EL (cell line): ENCODE data around the gene LUM.
"Not testable (repeated sequence)": the region's sequence is repeated elsewhere in the genome, so short reads cannot be mapped to it uniquely, and the experiment has no call there.

ENCODE experiments used
- DNase-seq: peaks from one replicate; pipeline ENCODE4 v3.0.0-alpha.2; 2016

The LUM gene

GRCh38 chr12:91109581-91110310 lies 1.5 kb downstream of the LUM start:
- no peak for DNase-seq

DNA sequence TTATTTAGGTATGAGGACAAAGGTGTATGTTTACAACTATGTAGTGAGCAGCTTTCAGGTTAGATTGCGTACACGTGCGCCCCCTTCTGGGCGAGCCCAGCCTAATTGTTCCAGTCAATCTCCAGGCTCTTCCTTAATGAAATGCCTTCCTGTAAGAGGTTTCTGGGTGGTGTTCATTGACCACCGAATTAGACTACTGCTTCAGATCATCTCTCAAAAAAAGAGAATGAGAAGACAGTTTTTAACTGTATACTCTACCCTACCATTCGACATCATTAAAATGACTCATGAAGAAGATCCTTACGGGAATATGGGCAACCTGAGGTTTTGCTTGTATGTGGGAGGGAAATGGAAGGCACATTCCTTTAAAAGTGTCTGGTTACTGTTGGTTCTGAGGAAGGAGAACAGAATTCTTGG lies 2.1 kb downstream of the LUM start:
- DNase-seq: peak; percentile 77

DNA sequence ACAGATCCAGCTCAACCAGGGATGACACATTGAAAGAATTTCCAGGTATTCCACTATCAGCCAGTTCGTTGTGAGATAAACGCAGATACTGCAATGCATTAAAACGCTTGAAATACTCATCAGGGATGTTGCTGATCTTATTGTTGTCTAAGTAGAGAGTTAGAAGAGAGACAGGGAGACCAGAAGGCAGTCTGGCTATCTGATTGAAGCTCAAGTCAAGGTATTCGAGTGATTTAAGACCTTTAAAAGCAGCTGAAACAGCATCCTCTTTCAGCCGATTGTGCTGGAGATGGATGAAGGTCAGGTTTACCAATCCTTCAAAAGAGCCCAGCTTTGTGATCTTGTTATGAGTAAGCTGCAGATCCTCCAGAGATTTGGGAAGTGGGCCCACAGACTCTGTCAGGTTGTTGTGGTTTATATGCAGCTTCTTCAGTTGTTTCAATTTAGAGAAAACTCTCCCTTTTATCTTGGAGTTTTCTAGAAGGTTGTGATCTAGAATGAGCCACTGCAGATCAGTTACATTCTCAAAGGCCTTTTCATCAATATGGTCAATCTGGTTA lies 3.0 kb downstream of the LUM start:
- no peak for DNase-seq

- no peak for DNase-seq
Measured at GRCh38 chr12:91106283-91106682, 5.0 kb downstream of the LUM start.

DNA sequence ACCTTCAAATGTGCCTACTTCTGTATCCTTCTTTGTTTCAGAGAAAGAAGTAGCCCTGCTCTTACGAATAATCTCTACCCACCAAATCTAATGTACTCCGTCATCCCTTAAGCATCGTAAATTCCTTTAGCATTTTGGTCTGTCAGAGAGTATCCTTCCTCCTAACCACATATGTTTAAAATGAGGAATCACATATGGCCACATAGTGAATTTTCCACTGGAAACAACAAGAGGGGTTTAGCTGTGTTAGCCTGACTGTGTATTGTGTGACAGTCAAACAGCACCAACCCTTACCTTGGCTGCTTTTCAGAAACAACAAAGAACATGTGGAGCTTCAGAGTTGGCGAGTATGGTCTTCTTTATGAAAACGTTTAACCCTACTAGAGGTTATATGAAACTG lies 5.5 kb downstream of the LUM start:
- no peak for DNase-seq

GRCh38 chr12:91104812-91105466 lies 6.4 kb downstream of the LUM start:
- no peak for DNase-seq

- no peak for DNase-seq
Measured at GRCh38 chr12:91103624-91104023, 7.7 kb downstream of the LUM start.

DNA sequence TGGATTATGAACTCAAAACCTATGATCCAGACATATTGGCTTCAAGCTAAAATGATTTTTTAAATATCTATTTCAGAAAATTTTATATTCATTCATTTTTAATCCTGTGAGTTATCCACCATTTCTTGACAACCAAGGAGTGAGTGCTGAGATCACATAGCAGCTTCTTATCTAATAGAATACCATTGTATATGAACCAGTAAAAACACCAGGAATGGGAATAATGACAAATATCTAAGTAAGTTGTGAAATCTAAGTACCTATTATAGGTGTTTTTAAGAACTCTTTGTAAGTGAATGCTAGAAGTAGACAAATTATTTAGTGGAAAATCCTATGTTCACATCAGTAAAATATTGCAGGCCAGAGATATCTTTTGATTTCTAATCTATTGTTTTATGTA lies 8.2 kb downstream of the LUM start:
- DNase-seq: no peak

DNA sequence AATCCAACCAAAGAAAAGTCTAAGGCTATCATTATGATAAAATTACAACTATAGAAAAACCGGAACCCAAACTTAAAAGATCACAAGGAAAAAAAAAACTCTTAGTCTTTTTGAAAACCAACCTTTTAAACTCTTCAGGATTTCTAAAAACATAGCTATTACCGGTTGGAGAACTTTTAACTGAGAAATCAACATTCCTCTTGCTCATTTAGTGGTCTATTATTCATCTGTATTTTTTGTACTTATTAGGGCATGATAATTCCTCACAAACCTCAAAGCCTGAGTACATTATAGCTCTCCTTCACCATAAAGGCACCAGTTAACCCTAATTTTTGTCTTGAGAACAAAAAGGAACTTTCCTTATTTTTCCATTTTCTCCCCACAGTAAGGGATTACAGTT lies 10.4 kb downstream of the LUM start:
- DNase-seq: no peak

- no peak for DNase-seq
Measured at GRCh38 chr12:91099836-91100235, 11.5 kb downstream of the LUM start.

DNA sequence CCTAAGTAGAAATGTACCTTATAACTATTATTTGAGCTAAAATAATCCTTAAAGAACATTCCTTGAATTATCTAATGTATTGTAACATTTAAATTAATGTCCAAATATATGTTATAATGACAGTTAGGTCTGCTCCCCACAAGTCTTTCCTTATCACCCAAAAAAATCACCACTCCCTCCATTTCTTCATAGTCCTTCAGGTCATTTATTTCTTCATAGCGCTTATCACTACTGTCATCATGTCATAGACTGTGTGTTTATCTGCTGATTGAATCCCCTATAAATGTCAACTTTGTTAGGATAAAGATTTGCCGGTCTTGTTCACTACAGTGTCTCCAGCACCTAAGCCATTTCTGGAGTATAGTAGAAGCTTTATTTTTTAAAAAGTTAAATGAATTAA lies 12.0 kb downstream of the LUM start:
- no peak for DNase-seq

GRCh38 chr12:91098941-91099340 lies 12.4 kb downstream of the LUM start:
- peak; percentile 86 for DNase-seq

DNA sequence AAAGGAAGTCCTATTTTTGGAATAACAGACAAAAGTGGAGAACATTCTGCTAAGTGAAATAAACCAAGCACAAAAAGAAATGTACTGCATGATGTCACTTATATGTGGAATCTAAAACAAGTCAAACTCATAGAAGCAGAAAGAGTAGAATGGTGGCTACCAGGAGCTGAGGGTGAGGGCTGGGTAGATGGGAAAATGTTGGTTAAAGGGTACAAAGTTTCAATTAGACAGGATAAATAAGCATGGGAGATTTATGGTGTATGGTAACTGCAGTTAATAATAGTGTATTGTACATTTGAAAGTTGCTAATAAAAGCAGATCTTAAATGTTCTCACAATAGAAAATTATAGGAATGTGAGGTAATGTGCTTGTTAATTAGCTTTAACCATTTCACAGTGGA lies 12.8 kb downstream of the LUM start:
- DNase-seq: no peak

GRCh38 chr12:91094957-91095356 lies 16.3 kb downstream of the LUM start:
- DNase-seq: no peak

- DNase-seq: no peak
Measured at GRCh38 chr12:91094032-91094662, 17.1 kb downstream of the LUM start.

GRCh38 chr12:91093341-91093740 lies 18.0 kb downstream of the LUM start:
- no peak for DNase-seq

DNA sequence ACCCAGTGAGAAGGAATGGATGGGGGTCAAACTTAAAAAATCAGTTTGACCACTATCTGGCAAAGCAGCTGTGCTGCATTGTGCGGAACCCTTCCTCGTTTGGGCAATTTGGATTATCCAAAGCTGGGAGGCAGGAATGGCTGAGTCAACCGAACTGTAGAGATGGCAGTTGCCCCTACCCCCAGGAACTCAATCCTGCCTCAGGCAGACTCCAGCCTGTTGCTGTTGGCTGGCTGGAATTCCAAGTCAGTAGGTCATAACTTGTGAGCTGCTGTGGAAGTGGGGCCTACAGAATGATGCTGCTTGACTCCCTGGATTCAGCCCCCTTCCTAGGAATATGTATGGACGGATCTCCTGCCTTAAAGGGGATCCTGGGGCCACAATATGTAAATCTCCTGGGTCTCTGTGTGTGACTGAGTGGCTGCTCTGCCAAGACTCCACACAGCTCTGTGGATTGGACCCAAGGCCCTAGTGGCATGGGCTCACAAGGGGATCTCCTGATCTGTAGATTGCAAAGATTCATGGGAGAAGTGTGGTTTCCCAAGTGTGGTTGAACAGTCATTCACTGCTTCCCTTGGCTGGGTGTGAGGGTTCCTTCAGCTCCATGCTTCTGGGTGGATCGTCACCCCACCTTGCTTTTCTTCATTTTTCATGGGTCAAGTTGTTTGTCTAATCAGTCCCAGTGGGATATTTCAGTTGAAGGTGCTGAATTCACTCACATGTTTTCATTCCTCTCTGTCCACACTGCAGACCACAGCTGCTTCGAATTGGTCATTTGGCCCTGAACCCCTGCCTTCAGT lies 19.2 kb downstream of the LUM start:
- peak; percentile 52 for DNase-seq

DNA sequence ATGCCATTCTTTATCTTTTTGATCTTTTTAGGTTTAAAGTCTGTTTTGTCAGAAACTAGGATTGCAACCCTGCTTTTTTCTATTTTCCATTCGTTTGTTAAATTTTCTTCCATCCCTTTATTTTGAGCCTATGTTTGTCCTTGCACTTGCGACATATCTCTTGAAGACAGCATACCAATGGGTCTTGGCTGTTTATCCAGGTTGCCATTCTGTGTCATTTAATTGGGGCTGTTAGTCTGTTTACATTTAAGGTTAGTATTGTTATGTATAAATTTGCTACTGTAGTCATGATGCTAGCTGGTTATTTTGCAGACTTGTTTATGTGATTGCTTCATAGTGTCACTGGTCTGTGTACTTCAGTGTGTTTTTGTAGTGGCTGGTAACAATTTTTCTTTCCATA lies 21.3 kb downstream of the LUM start:
- not testable (repeated sequence) for DNase-seq

- DNase-seq: no peak
Measured at GRCh38 chr12:91080041-91080440, 31.3 kb downstream of the LUM start.

GRCh38 chr12:91078501-91078900 lies 32.8 kb downstream of the LUM start:
- no peak for DNase-seq

- DNase-seq: no peak
Measured at GRCh38 chr12:91077228-91077954, 33.9 kb downstream of the LUM start.

DNA sequence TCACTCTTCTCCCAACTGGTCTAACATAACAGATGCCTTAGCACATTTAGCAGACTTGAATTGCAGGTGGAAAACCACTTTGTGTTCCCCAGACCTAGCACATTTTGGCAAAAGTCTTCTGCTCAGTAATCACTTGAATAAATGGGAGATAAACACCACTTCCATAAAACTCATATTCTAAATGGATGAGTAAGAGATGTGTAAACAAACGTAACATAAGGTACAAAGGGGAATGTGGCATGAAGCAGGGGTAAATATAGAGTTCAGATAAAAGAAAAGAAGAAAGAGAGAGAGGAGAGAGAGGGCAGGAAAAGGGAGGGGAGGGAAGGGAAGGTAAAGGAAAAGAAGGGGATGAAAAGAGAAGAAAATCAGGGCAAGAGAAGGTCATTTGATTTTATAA lies 36.4 kb downstream of the LUM start:
- no peak for DNase-seq
